ENCODE data around the gene ISL2.

ISL2 gene

DNA sequence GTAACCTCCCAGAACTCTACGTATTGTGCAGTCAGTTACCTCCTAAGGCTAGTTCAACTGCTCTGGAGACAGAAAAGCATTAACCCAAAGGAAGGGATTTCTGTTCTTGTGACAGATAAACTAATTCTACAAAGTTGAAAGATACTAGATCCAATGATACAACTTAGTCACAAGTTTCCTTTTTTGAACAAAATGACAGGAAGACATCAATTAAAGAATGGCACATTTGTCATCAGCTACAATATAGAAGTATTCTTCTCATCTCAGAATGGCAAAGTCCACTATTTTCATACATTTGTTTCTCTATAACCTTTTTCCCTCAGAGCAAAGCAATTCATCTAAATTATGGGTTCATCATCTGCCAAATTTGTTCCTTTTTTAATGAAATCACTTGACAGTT, 43.7 kb downstream of the ISL2 start:
- no peak for DNase-seq

DNA sequence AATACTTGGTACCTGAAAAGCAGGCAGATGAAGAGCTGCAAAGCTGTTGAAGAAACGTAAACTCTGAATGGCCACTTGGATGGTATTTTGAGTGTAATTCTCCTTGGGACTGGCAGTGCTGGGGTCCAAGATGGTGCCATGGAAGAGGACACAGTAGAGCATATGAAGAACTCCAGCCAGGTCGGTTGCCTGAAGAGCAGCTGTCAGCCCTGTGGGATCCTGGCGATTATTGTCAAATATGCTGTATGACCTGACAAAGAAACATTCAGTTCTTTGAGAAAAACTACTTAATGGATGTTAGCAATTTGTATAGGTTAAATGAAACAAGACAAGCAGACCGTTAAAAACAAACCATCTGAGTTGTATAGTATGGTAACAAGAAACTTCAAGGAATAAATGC, 44.8 kb downstream of the ISL2 start:
- no peak for DNase-seq

DNA sequence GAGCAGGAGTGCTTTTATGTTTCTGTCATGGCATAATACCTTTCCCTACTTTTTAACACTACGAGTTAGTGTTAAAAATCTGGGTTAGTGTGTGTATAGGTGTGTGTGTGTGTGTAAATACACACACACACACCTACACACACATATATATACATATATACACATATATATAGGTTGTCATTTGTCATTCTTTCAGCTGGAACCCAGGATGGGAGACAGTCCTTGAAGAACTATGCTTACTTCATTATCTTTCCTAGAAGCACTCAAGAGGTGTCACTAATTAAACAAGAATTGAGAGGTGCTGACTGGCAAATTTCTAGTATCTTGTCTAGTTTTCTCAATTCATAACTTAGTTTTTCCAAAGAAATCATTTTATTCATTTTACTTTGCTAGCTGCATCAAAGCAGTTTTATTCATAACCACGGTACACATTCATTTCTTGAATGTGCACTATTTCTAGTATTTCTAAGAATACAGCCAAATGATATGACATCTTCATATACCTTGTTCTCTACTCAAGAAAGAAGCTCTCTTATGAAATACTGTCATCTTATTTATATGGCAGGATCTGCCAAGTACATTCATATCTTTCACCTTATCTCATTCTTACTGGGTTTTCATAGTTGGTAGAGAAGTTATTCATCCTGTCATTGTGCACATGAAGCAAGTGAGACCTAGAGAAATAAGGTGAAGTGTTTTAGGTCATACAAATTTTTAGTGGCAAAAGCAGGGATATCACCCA, 46.6 kb downstream of the ISL2 start:
- DNase-seq = no peak

GRCh38 chr15:76384409-76384808, 47.8 kb downstream of the ISL2 start:
- no peak for DNase-seq

DNA sequence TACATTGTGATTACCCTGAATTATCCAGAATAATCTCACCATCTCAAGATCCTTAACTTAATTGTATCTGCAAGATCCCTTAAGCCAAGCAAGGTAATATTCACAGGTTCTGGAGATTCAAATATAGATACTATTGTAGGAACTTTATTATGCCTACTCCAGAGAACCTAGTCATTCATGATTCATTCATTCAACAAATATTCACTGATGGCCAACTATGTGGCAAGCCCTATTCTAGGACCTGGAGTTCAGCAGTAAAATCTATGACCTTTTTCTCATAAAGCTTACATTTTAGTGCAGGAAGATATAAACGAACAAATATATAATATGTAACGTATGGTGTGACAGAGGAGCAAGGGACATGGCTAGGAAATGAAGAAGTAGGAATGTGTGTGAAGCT, 49.6 kb downstream of the ISL2 start:
- DNase-seq = no peak

GRCh38 chr15:76386926-76387325, 50.4 kb downstream of the ISL2 start:
- DNase-seq = no peak

DNA sequence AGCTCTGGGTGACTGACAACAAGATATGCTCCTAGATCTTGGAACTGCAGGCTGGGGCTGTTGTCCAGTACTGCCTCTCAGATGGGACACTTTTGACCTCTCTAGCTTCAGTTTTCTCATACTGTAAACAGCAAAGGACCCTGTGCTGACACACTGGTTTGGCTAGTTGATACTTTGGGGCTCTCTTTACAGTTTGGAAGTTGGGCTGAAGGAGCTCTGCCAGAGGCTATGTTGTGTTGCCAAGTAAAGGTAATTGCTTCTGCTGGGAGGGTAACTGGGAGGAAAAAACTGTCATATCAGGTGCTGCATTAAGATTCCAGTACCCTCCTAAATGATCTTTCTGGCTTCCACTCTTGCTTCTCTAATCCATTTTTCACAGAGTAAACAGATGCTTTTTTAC, 54.0 kb downstream of the ISL2 start:
- DNase-seq = no peak

- DNase-seq = no peak
Measured at GRCh38 chr15:76391309-76391708, 54.7 kb downstream of the ISL2 start.

DNA sequence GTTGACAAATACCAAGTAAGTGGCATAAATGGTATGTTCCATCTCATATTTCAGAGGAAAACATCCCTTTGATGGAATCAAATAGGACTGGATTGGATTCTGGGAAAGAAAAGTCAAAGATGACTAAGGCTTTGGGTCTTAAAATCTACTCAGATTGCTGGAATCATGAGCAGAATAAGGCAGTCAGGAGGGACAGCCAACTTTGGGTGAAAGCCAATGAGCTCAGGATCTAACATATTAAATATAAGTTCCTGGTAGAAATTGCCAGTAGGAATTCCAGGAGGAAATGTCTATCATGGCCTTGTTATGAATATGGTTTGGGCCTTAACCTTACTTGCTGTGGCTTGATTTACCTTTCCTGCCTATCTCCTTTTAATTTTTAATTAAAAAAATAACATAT, 55.3 kb downstream of the ISL2 start:
- DNase-seq = no peak

Measured in CD4-positive, alpha-beta T cell treated with Interleukin-15 for 1 hour (primary cell).